Measurements from ENCODE around the gene HDGFL3.

The HDGFL3 gene

DNA sequence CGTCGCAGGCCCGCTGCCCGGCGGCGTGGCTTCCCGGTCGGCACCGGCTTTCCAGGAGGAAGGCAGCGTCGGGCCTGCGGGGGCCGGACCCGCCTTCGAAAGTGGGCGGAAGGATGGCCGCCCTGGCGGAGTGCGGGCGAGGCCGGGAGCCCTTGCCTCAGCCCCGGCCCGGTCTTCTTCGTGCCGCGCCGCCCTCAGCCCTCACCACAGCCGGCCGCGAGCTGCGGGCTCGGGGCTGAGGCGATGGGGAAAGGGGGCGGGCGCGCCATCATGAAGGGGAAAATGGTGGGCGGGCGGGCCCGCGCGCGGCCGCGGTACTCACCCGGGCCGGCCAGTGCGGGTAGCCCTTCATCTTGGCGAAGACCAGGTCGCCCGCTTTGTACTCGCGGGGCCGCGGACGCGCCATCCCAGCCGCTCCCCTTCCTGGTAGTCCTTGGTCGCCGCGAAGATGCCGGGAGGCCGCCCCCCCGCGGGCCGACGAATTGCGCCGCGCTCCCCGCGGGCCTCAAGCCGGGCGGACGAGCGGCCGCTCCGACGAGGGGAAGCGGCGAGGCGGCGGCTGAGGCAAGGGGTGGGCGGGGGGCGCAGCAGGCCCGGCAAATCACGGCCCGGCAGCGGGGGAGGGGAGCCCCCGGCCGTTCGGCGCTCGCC is 489 bp downstream of the HDGFL3 start:
- DNase-seq (ENCODE audit: low read depth) = peak; percentile 27
- TF ChIP-seq, protein P1, sequence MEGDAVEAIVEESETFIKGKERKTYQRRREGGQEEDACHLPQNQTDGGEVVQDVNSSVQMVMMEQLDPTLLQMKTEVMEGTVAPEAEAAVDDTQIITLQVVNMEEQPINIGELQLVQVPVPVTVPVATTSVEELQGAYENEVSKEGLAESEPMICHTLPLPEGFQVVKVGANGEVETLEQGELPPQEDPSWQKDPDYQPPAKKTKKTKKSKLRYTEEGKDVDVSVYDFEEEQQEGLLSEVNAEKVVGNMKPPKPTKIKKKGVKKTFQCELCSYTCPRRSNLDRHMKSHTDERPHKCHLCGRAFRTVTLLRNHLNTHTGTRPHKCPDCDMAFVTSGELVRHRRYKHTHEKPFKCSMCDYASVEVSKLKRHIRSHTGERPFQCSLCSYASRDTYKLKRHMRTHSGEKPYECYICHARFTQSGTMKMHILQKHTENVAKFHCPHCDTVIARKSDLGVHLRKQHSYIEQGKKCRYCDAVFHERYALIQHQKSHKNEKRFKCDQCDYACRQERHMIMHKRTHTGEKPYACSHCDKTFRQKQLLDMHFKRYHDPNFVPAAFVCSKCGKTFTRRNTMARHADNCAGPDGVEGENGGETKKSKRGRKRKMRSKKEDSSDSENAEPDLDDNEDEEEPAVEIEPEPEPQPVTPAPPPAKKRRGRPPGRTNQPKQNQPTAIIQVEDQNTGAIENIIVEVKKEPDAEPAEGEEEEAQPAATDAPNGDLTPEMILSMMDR (conservative IDR thresholded peaks at IDR 0.05; ENCODE audit: low read depth, low read length) = no peak
- peak overlapping the region; percentile 75 for H3K4me3 ChIP-seq (ENCODE audit: low read depth, low read length)

DNA sequence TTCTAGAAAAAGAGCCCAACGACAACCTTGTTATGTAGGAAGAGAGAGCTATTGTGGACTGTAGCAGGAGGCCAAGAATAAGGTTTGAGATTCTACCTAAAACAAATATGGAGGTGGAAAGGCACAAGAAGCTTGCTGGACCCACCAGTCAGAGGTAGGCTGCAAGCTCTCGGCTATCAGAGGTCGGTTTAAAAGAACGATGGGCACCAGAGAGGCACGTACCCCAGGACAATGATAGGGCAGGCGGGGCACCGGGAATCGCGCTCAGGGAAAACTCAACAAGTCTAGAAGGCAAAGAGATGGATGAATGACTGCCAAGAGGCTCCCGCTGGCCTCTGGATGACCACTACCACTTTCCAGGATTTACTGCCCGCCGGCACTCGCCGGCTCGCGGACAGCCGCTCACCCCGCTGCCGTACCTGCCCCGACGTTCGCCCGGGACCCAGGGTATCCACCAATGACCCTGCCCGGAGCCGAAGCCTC is 1.1 kb downstream of the HDGFL3 start:
- peak overlapping the region; percentile 75 for H3K4me3 ChIP-seq (ENCODE audit: low read depth, low read length)
- peak; percentile 28 for DNase-seq (ENCODE audit: low read depth)
- TF ChIP-seq, protein P1 (conservative IDR thresholded peaks at IDR 0.05; ENCODE audit: low read depth, low read length) = no peak

DNA sequence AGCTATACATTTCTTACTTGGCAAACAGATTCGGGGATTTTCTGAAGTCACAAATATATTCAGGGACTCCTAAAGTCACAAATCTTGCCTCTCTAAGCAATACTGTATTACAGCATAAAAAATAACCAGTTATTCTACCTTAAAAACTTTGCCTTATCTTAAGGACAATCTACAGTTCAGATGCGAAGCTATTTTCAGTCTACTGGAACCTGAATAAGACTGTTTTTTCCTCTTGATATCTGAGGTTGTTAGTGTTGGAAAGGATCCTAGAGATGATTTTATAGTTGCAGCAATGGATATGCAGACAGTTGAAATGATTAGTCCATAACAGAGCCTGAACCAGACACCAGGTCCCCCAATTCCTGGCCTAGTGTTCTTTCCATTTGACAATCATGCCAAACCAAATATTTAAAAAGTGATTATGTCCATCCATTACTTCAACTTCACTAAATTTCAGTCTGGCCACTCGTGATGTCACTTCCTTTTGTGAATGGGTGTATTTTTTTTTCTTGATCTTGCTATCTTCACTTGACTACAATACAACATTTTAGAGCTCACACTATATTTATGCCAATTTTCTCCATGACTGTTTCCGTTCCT is 1.8 kb downstream of the HDGFL3 start:
- DNase-seq (ENCODE audit: low read depth) = peak; percentile 92
- H3K4me3 ChIP-seq (ENCODE audit: low read depth, low read length) = peak overlapping the region; percentile 75
- TF ChIP-seq, protein P1 (conservative IDR thresholded peaks at IDR 0.05; ENCODE audit: low read depth, low read length) = no peak

DNA sequence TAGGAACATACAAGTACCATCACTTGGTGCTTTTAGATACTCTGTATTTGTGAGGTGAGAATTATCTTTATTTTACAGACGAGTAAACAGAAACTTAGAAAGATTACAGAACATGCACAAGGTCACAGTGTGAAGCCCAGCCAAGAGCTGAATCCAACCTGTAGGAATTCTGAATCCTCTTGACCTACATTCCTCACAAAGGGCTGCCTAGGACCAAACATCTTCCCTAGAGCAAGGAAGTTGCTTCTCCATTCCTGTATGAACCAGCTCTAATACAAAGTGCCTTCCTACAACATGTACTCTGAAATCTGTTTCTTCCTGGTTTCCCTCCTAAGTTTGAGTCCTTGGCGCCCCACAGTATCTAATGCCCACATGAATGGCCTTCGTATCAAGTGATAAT is 2.9 kb downstream of the HDGFL3 start:
- peak overlapping the region; percentile 30 for H3K4me3 ChIP-seq (ENCODE audit: low read depth, low read length)
- DNase-seq (ENCODE audit: low read depth) = peak; percentile 8
- TF ChIP-seq, protein P1 (conservative IDR thresholded peaks at IDR 0.05; ENCODE audit: low read depth, low read length) = no peak

DNA sequence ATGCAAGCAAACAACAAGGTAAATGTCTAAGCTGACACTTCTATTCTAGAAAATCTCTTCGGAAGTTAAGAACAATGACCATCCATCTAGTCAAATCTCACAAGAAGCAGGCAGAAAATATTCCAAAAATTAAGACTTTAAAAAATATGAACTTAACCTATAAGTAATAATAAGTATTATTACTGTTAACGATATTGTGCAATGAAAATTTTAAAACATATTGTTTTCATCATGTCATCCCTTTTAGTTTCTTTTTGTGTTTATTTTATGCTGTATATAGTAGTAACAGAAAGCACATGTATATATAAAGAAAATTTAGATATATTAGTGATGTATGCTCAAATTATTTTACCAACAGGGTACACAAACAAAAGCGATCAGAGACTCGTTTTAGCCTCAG is 4.1 kb downstream of the HDGFL3 start:
- TF ChIP-seq, protein P1 (conservative IDR thresholded peaks at IDR 0.05; ENCODE audit: low read depth, low read length) = no peak
- no peak for DNase-seq (ENCODE audit: low read depth)

DNA sequence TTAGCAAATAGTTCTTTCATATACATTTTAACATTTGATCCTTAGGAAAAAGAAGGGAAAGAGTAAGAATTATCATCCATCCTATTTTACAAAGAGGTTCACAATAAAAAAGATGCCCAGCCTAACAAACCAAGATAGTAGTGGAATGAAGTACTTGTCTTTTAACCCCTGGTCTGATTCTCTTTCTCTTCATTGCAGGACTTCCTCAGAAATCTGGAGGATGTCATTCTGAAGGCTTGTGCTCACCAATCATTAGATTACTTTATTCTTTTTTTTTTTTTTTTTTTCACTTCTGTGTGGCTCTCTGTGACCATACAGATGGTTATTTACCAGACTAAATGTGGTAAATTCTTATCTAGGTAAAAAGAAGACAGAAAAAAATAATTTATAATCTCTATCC is 7.0 kb downstream of the HDGFL3 start:
- peak; percentile 42 for DNase-seq (ENCODE audit: low read depth)
- no peak overlapping the region for H3K4me3 ChIP-seq (ENCODE audit: low read depth, low read length)
- TF ChIP-seq, protein P1 (conservative IDR thresholded peaks at IDR 0.05; ENCODE audit: low read depth, low read length) = no peak

More for the DNA sequence above, 4.1 kb downstream of the HDGFL3 start:
- no peak overlapping the region for H3K4me3 ChIP-seq (ENCODE audit: low read depth, low read length)

DNA sequence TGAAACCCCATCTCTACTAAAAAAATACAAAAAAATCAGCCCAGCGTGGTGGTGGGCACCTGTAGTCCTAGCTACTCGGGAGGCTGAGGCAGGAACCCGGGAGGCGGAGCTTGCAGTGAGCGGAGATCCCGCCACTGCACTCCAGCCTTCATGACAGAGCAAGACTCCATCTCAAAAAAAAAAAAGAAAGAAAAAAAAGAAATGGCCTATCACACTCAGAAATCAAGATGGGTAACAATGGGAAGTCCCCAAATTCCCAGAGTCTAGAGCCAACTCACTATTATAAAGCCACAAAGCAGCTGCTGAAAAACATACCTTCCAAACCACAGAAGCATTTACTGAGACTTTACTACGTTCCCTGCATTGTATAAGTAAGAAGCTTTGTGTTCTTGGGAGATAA is 7.5 kb downstream of the HDGFL3 start:
- DNase-seq (ENCODE audit: low read depth) = peak; percentile 79
- TF ChIP-seq, protein P1 (conservative IDR thresholded peaks at IDR 0.05; ENCODE audit: low read depth, low read length) = no peak
- H3K4me3 ChIP-seq (ENCODE audit: low read depth, low read length) = no peak overlapping the region

Measured in choroid plexus epithelial cell (primary cell).